ENCODE measurements around the gene SKI.

Gene SKI

GRCh38 chr1:2290171-2290578, 62.1 kb downstream of the SKI start:
- peak overlapping the region; percentile 39 for H3K27ac ChIP-seq
- no peak for DNase-seq
- H3K27me3 ChIP-seq (replicated peaks), result no peaks in the 10 kb centered on the region
- in situ Hi-C loops (cut with HindIII; ENCODE audit: low pct_ligation_motif_present, low sequenced_read_pairs), result no loop called here
- H3K4me3 ChIP-seq (ENCODE audit: low read depth, low read length), result no peak overlapping the region
- TF ChIP-seq CTCF (IDR thresholded peaks at IDR 0.05; ENCODE audit: low read depth, low read length, missing control alignments), result no peak
- H3K36me3 ChIP-seq (replicated peaks), result no peaks in the 10 kb centered on the region

- peak overlapping the region; percentile 51 for H3K27ac ChIP-seq
- no peaks in the 10 kb centered on the region for H3K36me3 ChIP-seq (replicated peaks)
- H3K4me3 ChIP-seq (ENCODE audit: low read depth, low read length), result peak overlapping the region; percentile 36
- H3K27me3 ChIP-seq (replicated peaks), result no peaks in the 10 kb centered on the region
- in situ Hi-C loops (cut with HindIII; ENCODE audit: low pct_ligation_motif_present, low sequenced_read_pairs), result no loop called here
- no peak for TF ChIP-seq CTCF (IDR thresholded peaks at IDR 0.05; ENCODE audit: low read depth, low read length, missing control alignments)
- peak; percentile 94 for DNase-seq
Measured at GRCh38 chr1:2290595-2291510, 62.7 kb downstream of the SKI start.

- TF ChIP-seq CTCF (IDR thresholded peaks at IDR 0.05; ENCODE audit: low read depth, low read length, missing control alignments), result no peak
- in situ Hi-C loops (cut with HindIII; ENCODE audit: low pct_ligation_motif_present, low sequenced_read_pairs), result no loop called here
Measured at GRCh38 chr1:2291577-2291976, 63.5 kb downstream of the SKI start.

GRCh38 chr1:2292725-2293450, 64.8 kb downstream of the SKI start:
- no peak overlapping the region for H3K27ac ChIP-seq
- in situ Hi-C loops (cut with HindIII; ENCODE audit: low pct_ligation_motif_present, low sequenced_read_pairs), result no loop called here
- H3K4me3 ChIP-seq (ENCODE audit: low read depth, low read length), result no peak overlapping the region
- H3K36me3 ChIP-seq (replicated peaks), result no peaks in the 10 kb centered on the region
- no peaks in the 10 kb centered on the region for H3K27me3 ChIP-seq (replicated peaks)
- TF ChIP-seq CTCF (IDR thresholded peaks at IDR 0.05; ENCODE audit: low read depth, low read length, missing control alignments), result no peak
- DNase-seq, result no peak

More at GRCh38 chr1:2291577-2291976, 63.5 kb downstream of the SKI start:
- no peaks in the 10 kb centered on the region for H3K27me3 ChIP-seq (replicated peaks)
- no peaks in the 10 kb centered on the region for H3K36me3 ChIP-seq (replicated peaks)
- no peak overlapping the region for H3K27ac ChIP-seq
- no peak overlapping the region for H3K4me3 ChIP-seq (ENCODE audit: low read depth, low read length)
- DNase-seq, result no peak

- no peaks in the 10 kb centered on the region for H3K27me3 ChIP-seq (replicated peaks)
- H3K27ac ChIP-seq, result no peak overlapping the region
- no peak overlapping the region for H3K4me3 ChIP-seq (ENCODE audit: low read depth, low read length)
- no peak for TF ChIP-seq CTCF (IDR thresholded peaks at IDR 0.05; ENCODE audit: low read depth, low read length, missing control alignments)
- in situ Hi-C loops (cut with HindIII; ENCODE audit: low pct_ligation_motif_present, low sequenced_read_pairs), result no loop called here
- DNase-seq, result peak; percentile 27
- H3K36me3 ChIP-seq (replicated peaks), result no peaks in the 10 kb centered on the region
Measured at GRCh38 chr1:2294033-2294724, 66.1 kb downstream of the SKI start.
